ENCODE data around the gene ANKS3.

ANKS3 gene

GRCh38 chr16:4649744-4650442 is 84.2 kb downstream of the ANKS3 start:
- no peak for DNase-seq (ENCODE audit: low spot score)

DNA sequence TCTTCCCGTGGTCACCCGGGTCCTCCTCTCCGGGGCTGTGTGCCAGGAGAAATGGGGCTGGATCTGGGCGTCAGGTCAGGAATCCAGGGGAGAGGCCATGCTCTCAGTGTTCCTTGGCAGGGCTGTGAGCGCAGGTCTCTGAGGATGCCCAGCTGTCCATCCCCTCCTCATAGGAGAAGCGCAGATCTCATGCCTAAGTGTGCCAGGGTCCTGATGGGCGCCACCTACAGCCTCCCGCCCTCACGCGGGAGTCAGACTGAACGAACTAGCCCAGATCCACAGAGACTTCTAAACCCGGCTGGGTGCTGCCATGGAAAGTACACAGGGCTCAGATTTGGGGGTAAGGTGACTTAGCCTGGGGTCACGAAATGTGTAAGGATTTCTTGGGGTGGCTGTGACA is 85.2 kb downstream of the ANKS3 start:
- no peak for DNase-seq (ENCODE audit: low spot score)

- DNase-seq (ENCODE audit: low spot score): no peak
Observed at GRCh38 chr16:4647644-4647980, 86.5 kb downstream of the ANKS3 start.

DNA sequence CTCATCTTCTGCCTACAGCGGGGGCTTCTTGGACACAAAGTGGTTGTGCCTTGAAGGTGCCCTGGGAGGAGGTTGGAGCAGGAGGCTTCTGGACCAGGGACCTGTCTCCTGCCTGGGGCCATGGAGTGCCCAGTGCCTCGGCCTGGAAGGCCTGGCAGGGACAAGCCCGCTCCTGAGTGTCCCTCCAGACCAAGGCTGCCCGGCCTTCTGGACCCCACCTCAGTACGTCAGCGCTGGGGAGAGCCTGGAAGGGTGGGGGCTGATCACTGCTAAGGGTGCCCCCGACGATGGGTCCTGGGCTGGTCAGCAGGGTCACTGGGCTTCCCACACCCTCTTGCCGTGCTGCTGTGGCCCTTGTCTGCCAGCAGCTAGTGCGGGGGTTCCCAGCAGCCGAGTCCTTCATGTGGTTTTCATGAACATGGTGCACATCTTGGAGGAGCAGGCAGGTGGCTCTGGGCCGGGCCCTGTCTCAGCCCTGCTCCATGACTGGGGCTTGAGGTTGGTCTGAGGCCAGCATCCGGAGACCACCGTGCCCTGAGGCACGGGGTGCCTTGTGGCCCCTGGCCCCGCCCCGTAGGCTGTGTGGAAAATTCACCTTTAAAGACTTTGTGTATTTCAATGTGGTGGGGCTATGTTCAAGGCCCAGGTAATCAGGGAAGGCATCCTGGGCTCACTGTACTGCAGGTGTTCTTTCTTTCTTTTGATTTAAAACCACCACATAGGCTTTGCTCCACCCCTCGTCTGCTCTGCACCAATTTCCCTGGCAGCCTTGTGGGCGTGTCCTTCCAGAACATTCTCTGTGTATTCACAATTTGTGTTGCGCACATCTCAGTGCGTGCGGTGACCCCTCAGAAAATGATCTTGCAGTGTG is 87.1 kb downstream of the ANKS3 start:
- no peak for DNase-seq (ENCODE audit: low spot score)
